ENCODE results near the gene RABGGTB. TPM values are rescaled to one million over a fixed set of nuclear protein-coding genes. Genes with fewer than 3 reads are reported as not detected.
A peak's percentile ranks its signal among the peaks of the same experiment; 100 is the strongest.

Gene RABGGTB
- total RNA-seq, 1 donor from 2014 or later, result 88.6 TPM

DNA sequence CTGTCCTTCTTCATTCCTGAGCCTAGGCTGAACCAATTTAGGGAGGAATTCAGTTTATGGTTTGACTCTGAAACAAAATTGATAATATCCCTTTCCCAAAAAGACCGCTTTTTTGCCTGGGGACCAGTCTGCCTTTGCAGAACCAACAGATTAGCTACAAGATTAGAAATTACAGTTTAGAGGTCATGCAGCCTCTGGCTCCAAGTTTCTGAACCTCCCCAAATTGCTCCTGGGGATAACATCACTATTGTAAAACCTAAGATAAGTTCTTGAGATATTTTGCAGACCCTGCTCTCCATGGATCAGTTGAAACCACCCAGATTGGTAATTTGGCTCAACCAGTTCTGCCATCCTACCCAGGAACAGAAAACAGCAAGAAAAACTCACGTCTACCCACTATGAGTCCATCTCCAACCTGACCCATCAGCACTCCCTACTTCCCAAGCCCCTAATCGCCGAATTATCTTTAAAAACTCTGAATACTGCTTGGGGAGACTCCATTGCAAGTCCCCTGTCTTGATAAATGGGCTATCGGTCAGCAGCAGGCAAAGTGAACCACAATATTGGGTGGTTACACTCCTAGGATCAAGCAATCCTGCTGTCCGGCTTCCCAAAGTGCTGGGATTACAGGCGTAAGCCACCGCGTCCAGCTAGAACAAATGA is 605 bp upstream of the RABGGTB start:
- Mint-ChIP-seq H3K9me3 (no peaks in the 10 kb centered on the region), H3K27me3 (peaks cover 7% of the 10 kb centered on the region), H3K4me1 (ENCODE audit: unreplicated experiment) (peaks cover 33% of the 10 kb centered on the region), H3K27ac (peak overlapping the region; percentile 93), H3K36me3 (peaks cover 25% of the 10 kb centered on the region), H3K4me3 (peak overlapping the region; percentile 99)
- TF ChIP-seq, protein P1, sequence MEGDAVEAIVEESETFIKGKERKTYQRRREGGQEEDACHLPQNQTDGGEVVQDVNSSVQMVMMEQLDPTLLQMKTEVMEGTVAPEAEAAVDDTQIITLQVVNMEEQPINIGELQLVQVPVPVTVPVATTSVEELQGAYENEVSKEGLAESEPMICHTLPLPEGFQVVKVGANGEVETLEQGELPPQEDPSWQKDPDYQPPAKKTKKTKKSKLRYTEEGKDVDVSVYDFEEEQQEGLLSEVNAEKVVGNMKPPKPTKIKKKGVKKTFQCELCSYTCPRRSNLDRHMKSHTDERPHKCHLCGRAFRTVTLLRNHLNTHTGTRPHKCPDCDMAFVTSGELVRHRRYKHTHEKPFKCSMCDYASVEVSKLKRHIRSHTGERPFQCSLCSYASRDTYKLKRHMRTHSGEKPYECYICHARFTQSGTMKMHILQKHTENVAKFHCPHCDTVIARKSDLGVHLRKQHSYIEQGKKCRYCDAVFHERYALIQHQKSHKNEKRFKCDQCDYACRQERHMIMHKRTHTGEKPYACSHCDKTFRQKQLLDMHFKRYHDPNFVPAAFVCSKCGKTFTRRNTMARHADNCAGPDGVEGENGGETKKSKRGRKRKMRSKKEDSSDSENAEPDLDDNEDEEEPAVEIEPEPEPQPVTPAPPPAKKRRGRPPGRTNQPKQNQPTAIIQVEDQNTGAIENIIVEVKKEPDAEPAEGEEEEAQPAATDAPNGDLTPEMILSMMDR (conservative IDR thresholded peaks at IDR 0.05), result no peak
- no peak for DNase-seq (ENCODE audit: extremely low spot score, unreplicated experiment)

DNA sequence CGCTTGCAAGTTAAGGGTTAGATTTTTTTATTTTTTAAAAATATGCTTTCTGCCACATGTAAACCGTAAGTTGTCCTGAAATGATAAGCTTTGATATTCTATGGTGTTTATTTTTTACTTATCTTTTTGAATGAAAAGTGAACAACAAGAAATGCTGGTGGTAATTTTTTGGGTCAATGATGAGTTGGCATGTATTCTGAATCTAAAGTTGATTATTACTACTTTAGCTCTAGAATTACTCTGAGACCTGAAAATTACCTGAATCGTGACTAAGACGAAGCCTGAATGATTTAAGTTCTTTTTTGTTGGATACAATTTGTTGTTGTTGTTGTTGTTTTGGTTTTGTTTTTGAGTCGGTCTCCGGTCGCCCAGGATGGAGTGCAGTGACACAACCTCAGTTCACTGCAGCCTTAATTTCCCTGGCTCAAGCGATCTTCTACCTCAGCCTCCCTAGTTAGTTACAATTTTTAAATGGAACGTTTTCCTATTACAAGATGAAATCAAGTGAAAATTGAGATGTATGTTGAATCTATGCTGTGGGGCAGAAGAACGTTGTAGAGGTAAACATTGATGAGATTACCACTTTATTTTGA is 941 bp downstream of the RABGGTB start:
- no peak for DNase-seq (ENCODE audit: extremely low spot score, unreplicated experiment)
- H3K27ac Mint-ChIP-seq, result peak overlapping the region; percentile 93
- H3K9me3 Mint-ChIP-seq, result no peaks in the 10 kb centered on the region
- TF ChIP-seq, protein P1 (conservative IDR thresholded peaks at IDR 0.05), result no peak
- no peaks in the 10 kb centered on the region for H3K27me3 Mint-ChIP-seq
- peaks cover 37% of the 10 kb centered on the region for H3K36me3 Mint-ChIP-seq
- H3K4me3 Mint-ChIP-seq, result peak overlapping the region; percentile 99
- peaks cover 40% of the 10 kb centered on the region for H3K4me1 Mint-ChIP-seq (ENCODE audit: unreplicated experiment)

DNA sequence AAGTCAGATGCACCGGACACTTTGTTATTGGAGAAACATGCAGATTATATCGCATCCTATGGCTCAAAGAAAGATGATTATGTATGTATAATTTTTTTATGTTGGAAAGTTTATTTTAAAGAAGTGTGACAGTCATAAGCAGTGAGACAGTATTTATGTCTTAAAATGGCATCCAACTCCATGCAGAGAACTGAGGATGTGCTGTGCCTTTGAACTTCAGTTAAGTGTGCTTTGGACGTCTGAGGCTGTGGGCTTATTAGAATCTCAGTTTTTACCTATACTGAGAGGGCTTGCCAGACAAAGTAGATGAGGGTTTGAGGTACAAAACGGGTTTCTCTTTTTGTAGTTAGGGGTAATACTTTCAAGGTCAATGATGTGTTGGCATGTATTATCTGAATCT is 1.5 kb downstream of the RABGGTB start:
- Mint-ChIP-seq H3K4me3 (peak overlapping the region; percentile 99), H3K27me3 (no peaks in the 10 kb centered on the region), H3K4me1 (ENCODE audit: unreplicated experiment) (peaks cover 40% of the 10 kb centered on the region), H3K27ac (peak overlapping the region; percentile 93), H3K9me3 (no peaks in the 10 kb centered on the region), H3K36me3 (peaks cover 41% of the 10 kb centered on the region)
- TF ChIP-seq, protein P1 (conservative IDR thresholded peaks at IDR 0.05), result no peak
- DNase-seq (ENCODE audit: extremely low spot score, unreplicated experiment), result no peak

DNA sequence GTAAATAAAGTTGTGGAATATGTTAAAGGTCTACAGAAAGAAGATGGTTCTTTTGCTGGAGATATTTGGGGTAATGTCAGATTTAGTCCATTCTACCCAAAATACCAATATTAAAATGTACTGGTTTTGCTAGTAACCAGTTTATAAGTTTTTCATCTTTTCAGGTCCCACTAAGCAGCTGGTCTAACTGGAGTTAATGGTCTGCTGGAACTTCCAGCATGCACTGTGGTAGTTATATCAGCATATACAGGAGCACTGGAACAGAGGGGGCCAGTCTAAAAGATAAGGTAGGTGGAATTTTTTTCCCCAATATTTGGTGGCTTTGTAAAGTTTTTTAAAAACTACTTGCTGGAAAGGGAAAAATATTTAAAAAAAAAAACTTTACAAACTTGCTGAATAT is 3.9 kb downstream of the RABGGTB start:
- Mint-ChIP-seq H3K27me3 (no peaks in the 10 kb centered on the region), H3K4me1 (ENCODE audit: unreplicated experiment) (peaks cover 40% of the 10 kb centered on the region), H3K9me3 (no peaks in the 10 kb centered on the region), H3K36me3 (peaks cover 53% of the 10 kb centered on the region), H3K4me3 (peak overlapping the region; percentile 99), H3K27ac (peak overlapping the region; percentile 54)
- TF ChIP-seq, protein P1 (conservative IDR thresholded peaks at IDR 0.05), result no peak
- no peak for DNase-seq (ENCODE audit: extremely low spot score, unreplicated experiment)

DNA sequence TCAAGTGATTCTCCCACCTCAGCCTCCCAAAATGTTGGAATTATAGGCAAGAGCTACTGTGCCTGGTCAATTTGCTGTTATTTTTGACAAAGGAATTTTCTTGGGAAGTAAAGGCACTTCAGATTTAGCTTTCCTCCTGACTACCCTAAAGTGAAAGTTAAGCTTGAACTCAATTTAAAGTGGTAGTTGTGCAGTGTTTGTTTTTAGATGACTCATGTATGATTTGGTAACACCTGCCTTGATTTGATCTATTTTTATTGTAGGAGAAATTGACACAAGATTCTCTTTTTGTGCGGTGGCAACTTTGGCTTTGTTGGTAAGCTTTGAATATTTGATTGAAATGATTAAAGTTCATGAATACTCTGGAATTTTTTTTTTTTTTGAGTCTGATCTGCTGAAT is 5.0 kb downstream of the RABGGTB start:
- no peaks in the 10 kb centered on the region for H3K9me3 Mint-ChIP-seq
- H3K27me3 Mint-ChIP-seq, result no peaks in the 10 kb centered on the region
- H3K4me3 Mint-ChIP-seq, result peak overlapping the region; percentile 49
- H3K4me1 Mint-ChIP-seq (ENCODE audit: unreplicated experiment), result peaks cover 34% of the 10 kb centered on the region
- H3K27ac Mint-ChIP-seq, result peak overlapping the region; percentile 74
- DNase-seq (ENCODE audit: extremely low spot score, unreplicated experiment), result no peak
- TF ChIP-seq, protein P1 (conservative IDR thresholded peaks at IDR 0.05), result no peak
- peaks cover 57% of the 10 kb centered on the region for H3K36me3 Mint-ChIP-seq
